Forelimb muscle (tissue), 1 donor: ENCODE data around the gene SLC25A33. TPM values are rescaled to one million over a fixed set of nuclear protein-coding genes. Genes with fewer than 3 reads are reported as not detected.
"Not testable (repeated sequence)": the region's sequence is repeated elsewhere in the genome, so short reads cannot be mapped to it uniquely, and the experiment has no call there.

Experiments
- DNase-seq: peaks from one replicate; pipeline ENCODE4 v3.0.0-alpha.2; 2013; ENCODE audit warnings: low read depth
- polyA plus RNA-seq: library from polyadenylated mRNA; unstranded; fragments of 120-200 nt; gene quantifications from one replicate; pipeline ENCODE4 v1.2.1, GENCODE V29; 2013; ENCODE audit not compliant: insufficient read length

SLC25A33 gene
- polyA plus RNA-seq, 1 donor = 1.3 TPM

GRCh38 chr1:9621032-9621431, 81.8 kb downstream of the SLC25A33 start:
- DNase-seq = no peak

- DNase-seq = no peak
These were observed 84.8 kb downstream of the SLC25A33 start for GRCh38 chr1:9624081-9624480.

- DNase-seq = not testable (repeated sequence)
These were observed 85.8 kb downstream of the SLC25A33 start for GRCh38 chr1:9625030-9625429.

GRCh38 chr1:9626201-9626608, 86.9 kb downstream of the SLC25A33 start:
- no peak for DNase-seq

GRCh38 chr1:9628541-9629444, 89.5 kb downstream of the SLC25A33 start:
- DNase-seq = no peak

- no peak for DNase-seq
These were observed 90.4 kb downstream of the SLC25A33 start for GRCh38 chr1:9629445-9630201.

GRCh38 chr1:9630331-9631111, 91.3 kb downstream of the SLC25A33 start:
- no peak for DNase-seq

GRCh38 chr1:9631613-9632012, 92.3 kb downstream of the SLC25A33 start:
- DNase-seq = no peak

- DNase-seq = no peak
These were observed 94.2 kb downstream of the SLC25A33 start for GRCh38 chr1:9633493-9633892.

- DNase-seq = no peak
These were observed 95.3 kb downstream of the SLC25A33 start for GRCh38 chr1:9634582-9634981.

Other genes with a start within 250 kb of the SLC25A33 start
- gene SPSB1, start 246.6 kb upstream of the SLC25A33 start, polyA plus RNA-seq = 5.7 TPM
- 19.5 TPM for gene TMEM201, start 49.4 kb downstream of the SLC25A33 start, polyA plus RNA-seq
- gene PIK3CD, start 112.3 kb downstream of the SLC25A33 start, polyA plus RNA-seq = 1.9 TPM